Liver (tissue), 9 donors: ENCODE data around the gene IFT57. TPM values are rescaled to one million over a fixed set of nuclear protein-coding genes. Genes with fewer than 3 reads are reported as not detected.

Experiments used
- DNase-seq: peaks from one replicate; pipeline ENCODE4 v3.0.0-alpha.2; 2017; ENCODE audit warnings: low spot score
- H3K27ac ChIP-seq, 2 donors: one replicate each; pipeline ENCODE4 v1.7.0; 2013; ENCODE audit warnings: inconsistent platforms in 2 of 2, low read length in 2 of 2, control low read depth in 1 of 2, low read depth in 1 of 2, mild to moderate bottlenecking in 1 of 2
- H3K27me3 ChIP-seq, 4 donors: one replicate each; pipeline versions ENCODE4 v1.6.1 to v1.7.0; 2013; ENCODE audit warnings: low read length in 3 of 4, inconsistent platforms in 1 of 4, mild to moderate bottlenecking in 1 of 4, moderate library complexity in 1 of 4; ENCODE audit not compliant: control insufficient read depth in 4 of 4, insufficient read depth in 4 of 4
- H3K36me3 ChIP-seq, 4 donors: one replicate each; pipeline versions ENCODE4 v1.6.1 to v1.7.0; 2013; ENCODE audit warnings: low read length in 3 of 4, mild to moderate bottlenecking in 3 of 4, low read depth in 1 of 4, moderate library complexity in 1 of 4; ENCODE audit not compliant: control insufficient read depth in 4 of 4, insufficient read depth in 3 of 4
- H3K4me1 ChIP-seq, 4 donors: one replicate each; pipeline versions ENCODE4 v1.6.1 to v1.7.0; 2013; ENCODE audit warnings: low read length in 3 of 4, mild to moderate bottlenecking in 3 of 4, moderate library complexity in 1 of 4; ENCODE audit not compliant: control insufficient read depth in 4 of 4, insufficient read depth in 4 of 4
- H3K4me3 ChIP-seq, 3 donors: one replicate each; pipeline versions ENCODE4 v1.6.1 to v1.7.0; 2013; ENCODE audit warnings: low read length in 3 of 3, control low read depth in 1 of 3, low read depth in 1 of 3, mild to moderate bottlenecking in 1 of 3
- H3K9ac ChIP-seq, 2 donors: one replicate each; pipeline ENCODE4 v1.7.0; 2013; ENCODE audit warnings: low read length in 2 of 2, mild to moderate bottlenecking in 2 of 2, moderate library complexity in 2 of 2, control low read depth in 1 of 2, low read depth in 1 of 2
- H3K9me3 ChIP-seq, 4 donors: one replicate each; pipeline versions ENCODE4 v1.6.1 to v1.7.0; 2013; ENCODE audit warnings: low read length in 3 of 4; ENCODE audit not compliant: control insufficient read depth in 4 of 4
- FOXA1 ChIP-seq: IDR thresholded peaks from 2 replicates; pipeline ENCODE4 v1.6.1; 2016; ENCODE audit warnings: antibody characterized with exemption
- FOXA2 ChIP-seq: IDR thresholded peaks from 2 replicates; pipeline ENCODE4 v1.6.1; 2016; ENCODE audit warnings: antibody characterized with exemption
- GABPA ChIP-seq, 2 donors: IDR thresholded peaks in 1 of 2; conservative IDR thresholded peaks in 1 of 2; 2 replicates each; pipeline ENCODE4 v1.6.1; 2016; ENCODE audit warnings: antibody characterized with exemption in 2 of 2, mild to moderate bottlenecking in 1 of 2, moderate library complexity in 1 of 2
- HNF4A ChIP-seq, 2 donors: conservative IDR thresholded peaks; 2 replicates each; pipeline ENCODE4 v1.6.1; 2016; ENCODE audit warnings: antibody characterized with exemption in 2 of 2, mild to moderate bottlenecking in 2 of 2
- HNF4G ChIP-seq: IDR thresholded peaks from 2 replicates; pipeline ENCODE4 v1.6.1; 2016; ENCODE audit warnings: antibody characterized with exemption
- JUND ChIP-seq, 2 donors: IDR thresholded peaks; 2 replicates each; pipeline ENCODE4 v1.6.1; 2016; ENCODE audit warnings: antibody characterized with exemption in 2 of 2
- NR2F2 ChIP-seq: IDR thresholded peaks from 2 replicates; pipeline ENCODE4 v1.6.1; 2016; ENCODE audit warnings: antibody characterized with exemption
- RAD21 ChIP-seq, 2 donors: IDR thresholded peaks; 2 replicates each; pipeline ENCODE4 v1.6.1; 2016; ENCODE audit warnings: antibody characterized with exemption in 2 of 2, mild to moderate bottlenecking in 2 of 2
- SP1 ChIP-seq: IDR thresholded peaks from 2 replicates; pipeline ENCODE4 v1.6.1; 2018; ENCODE audit warnings: antibody characterized with exemption, mild to moderate bottlenecking
- YY1 ChIP-seq: IDR thresholded peaks from 2 replicates; pipeline ENCODE4 v1.6.1; 2016; ENCODE audit warnings: antibody characterized with exemption, mild to moderate bottlenecking
- WGBS: extraction: QIAGEN DNeasy Blood & Tissue Kit; methylation state at CpG from one replicate; pipeline ENCODE4 v1.1.7; 2013; 5-methylcytosine and 5-hydroxymethylcytosine counted together
- polyA plus RNA-seq, 2 donors: library from polyadenylated mRNA; stranded (reverse) in 1 of 2; unstranded in 1 of 2; fragments of 200-250 nt in 1 of 2; fragments of >200 nt in 1 of 2; fragmentation: Nextera tagmentation in 1 of 2; extraction: Ambion mirVana in 1 of 2; gene quantifications; one replicate each; pipeline versions ENCODE4 v1.2.1 to v1.2.3, GENCODE V29; 2013 to 2015
- total RNA-seq, 2 donors: library from RNA; depleted of rRNA; stranded (reverse); fragments of >200 nt; gene quantifications; one replicate each; pipeline ENCODE4 v1.2.3, GENCODE V29; 2014
- TF ChIP-seq, protein P1 (sequence below): IDR thresholded peaks from 2 replicates; pipeline ENCODE4 v1.6.1; 2016; ENCODE audit warnings: antibody characterized with exemption
- TF ChIP-seq, protein P2 (sequence below): fragments of 150-350 bp; IDR thresholded peaks from 2 replicates; pipeline ENCODE4 v1.5.1; 2017; ENCODE audit warnings: improper control_type of control experiment, low read depth, low read length; ENCODE audit not compliant: missing input control
- TF ChIP-seq, protein P3 (sequence below): IDR thresholded peaks from 2 replicates; pipeline ENCODE4 v1.6.1; 2016; ENCODE audit warnings: antibody characterized with exemption
- TF ChIP-seq, protein P4 (sequence below): IDR thresholded peaks from 2 replicates; pipeline ENCODE4 v1.6.1; 2016; ENCODE audit warnings: antibody characterized with exemption, mild to moderate bottlenecking
- TF ChIP-seq, protein P5 (sequence below): IDR thresholded peaks from 2 replicates; pipeline ENCODE4 v1.6.1; 2016; ENCODE audit warnings: antibody characterized with exemption
- donor health status: healthy.
- donor health status: healthy.
- donor health status: healthy.
- donor health status: healthy.
- donor health status: healthy.

The IFT57 gene
- total and polyA plus RNA-seq, 4 donors = 5.2 to 9.2 (median 7.3) TPM

DNA sequence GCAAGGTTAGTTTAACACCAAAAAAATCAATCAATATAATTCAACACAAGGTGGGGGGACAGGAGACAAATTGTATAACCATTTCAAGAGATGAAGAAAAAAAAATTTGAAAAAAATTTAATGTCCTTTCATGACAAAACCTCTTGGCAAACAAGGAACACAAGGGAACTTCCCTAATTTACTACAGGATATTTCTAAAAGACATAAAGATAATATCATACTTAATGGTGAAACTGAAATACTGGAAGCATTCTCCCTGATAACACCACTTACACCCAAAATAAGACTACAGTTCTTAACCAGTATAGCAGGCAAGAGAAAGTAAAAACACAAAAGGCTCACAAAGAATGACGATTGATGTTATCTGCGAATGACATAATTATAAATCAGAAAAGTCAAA, 44.7 kb downstream of the IFT57 start (continued):
- TF ChIP-seq, protein P1, sequence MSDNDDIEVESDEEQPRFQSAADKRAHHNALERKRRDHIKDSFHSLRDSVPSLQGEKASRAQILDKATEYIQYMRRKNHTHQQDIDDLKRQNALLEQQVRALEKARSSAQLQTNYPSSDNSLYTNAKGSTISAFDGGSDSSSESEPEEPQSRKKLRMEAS = no peak
- no peak for TF ChIP-seq NR2F2

DNA sequence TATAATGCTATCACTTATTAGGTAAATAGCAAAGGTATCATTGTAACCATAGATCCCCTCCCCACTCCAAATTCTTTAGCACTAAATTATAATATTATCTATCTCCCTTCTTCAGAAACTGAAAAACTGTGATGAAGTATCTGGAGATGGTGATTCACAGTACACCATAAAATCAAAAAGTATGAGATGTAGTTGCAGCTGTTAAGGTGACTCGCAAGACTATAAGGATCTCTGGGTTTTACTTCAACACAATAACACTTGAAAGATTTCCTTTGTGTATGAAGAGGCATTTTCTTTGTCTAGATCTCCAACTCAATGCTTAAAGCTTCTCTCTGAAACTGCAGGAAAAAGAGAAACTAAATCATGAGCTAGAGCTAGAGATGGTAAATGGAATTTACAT, 46.9 kb downstream of the IFT57 start:
- Histone ChIP-seq H3K9ac (no peak overlapping the region), H3K4me1 (no peaks in the 10 kb centered on the region), H3K36me3 (no peaks in the 10 kb centered on the region), H3K4me3 (no peak overlapping the region), H3K27me3 (no peaks in the 10 kb centered on the region), H3K9me3 (no peaks in the 10 kb centered on the region), H3K27ac (no peak overlapping the region)
- 93% methylated on average over 1 of the region's 1 CpG for WGBS
- DNase-seq = no peak
- TF ChIP-seq FOXA1 (no peak), HNF4G (no peak), RAD21 (IDR thresholded peaks at IDR 0.05) (no peak), GABPA (IDR thresholded peaks at IDR 0.05 in 1 of 2, conservative IDR thresholded peaks at IDR 0.05 in 1 of 2) (no peak), SP1 (no peak), FOXA2 (no peak), JUND (IDR thresholded peaks at IDR 0.05) (no peak), HNF4A (conservative IDR thresholded peaks at IDR 0.05) (no peak), YY1 (no peak)
- TF ChIP-seq, protein P1 = no peak
- TF ChIP-seq, protein P2, sequence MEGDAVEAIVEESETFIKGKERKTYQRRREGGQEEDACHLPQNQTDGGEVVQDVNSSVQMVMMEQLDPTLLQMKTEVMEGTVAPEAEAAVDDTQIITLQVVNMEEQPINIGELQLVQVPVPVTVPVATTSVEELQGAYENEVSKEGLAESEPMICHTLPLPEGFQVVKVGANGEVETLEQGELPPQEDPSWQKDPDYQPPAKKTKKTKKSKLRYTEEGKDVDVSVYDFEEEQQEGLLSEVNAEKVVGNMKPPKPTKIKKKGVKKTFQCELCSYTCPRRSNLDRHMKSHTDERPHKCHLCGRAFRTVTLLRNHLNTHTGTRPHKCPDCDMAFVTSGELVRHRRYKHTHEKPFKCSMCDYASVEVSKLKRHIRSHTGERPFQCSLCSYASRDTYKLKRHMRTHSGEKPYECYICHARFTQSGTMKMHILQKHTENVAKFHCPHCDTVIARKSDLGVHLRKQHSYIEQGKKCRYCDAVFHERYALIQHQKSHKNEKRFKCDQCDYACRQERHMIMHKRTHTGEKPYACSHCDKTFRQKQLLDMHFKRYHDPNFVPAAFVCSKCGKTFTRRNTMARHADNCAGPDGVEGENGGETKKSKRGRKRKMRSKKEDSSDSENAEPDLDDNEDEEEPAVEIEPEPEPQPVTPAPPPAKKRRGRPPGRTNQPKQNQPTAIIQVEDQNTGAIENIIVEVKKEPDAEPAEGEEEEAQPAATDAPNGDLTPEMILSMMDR = no peak
- TF ChIP-seq, protein P3, sequence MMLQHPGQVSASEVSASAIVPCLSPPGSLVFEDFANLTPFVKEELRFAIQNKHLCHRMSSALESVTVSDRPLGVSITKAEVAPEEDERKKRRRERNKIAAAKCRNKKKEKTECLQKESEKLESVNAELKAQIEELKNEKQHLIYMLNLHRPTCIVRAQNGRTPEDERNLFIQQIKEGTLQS = no peak
- TF ChIP-seq, protein P4, sequence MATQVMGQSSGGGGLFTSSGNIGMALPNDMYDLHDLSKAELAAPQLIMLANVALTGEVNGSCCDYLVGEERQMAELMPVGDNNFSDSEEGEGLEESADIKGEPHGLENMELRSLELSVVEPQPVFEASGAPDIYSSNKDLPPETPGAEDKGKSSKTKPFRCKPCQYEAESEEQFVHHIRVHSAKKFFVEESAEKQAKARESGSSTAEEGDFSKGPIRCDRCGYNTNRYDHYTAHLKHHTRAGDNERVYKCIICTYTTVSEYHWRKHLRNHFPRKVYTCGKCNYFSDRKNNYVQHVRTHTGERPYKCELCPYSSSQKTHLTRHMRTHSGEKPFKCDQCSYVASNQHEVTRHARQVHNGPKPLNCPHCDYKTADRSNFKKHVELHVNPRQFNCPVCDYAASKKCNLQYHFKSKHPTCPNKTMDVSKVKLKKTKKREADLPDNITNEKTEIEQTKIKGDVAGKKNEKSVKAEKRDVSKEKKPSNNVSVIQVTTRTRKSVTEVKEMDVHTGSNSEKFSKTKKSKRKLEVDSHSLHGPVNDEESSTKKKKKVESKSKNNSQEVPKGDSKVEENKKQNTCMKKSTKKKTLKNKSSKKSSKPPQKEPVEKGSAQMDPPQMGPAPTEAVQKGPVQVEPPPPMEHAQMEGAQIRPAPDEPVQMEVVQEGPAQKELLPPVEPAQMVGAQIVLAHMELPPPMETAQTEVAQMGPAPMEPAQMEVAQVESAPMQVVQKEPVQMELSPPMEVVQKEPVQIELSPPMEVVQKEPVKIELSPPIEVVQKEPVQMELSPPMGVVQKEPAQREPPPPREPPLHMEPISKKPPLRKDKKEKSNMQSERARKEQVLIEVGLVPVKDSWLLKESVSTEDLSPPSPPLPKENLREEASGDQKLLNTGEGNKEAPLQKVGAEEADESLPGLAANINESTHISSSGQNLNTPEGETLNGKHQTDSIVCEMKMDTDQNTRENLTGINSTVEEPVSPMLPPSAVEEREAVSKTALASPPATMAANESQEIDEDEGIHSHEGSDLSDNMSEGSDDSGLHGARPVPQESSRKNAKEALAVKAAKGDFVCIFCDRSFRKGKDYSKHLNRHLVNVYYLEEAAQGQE = no peak
- TF ChIP-seq, protein P5, sequence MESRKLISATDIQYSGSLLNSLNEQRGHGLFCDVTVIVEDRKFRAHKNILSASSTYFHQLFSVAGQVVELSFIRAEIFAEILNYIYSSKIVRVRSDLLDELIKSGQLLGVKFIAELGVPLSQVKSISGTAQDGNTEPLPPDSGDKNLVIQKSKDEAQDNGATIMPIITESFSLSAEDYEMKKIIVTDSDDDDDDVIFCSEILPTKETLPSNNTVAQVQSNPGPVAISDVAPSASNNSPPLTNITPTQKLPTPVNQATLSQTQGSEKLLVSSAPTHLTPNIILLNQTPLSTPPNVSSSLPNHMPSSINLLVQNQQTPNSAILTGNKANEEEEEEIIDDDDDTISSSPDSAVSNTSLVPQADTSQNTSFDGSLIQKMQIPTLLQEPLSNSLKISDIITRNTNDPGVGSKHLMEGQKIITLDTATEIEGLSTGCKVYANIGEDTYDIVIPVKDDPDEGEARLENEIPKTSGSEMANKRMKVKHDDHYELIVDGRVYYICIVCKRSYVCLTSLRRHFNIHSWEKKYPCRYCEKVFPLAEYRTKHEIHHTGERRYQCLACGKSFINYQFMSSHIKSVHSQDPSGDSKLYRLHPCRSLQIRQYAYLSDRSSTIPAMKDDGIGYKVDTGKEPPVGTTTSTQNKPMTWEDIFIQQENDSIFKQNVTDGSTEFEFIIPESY = no peak
